B cell (primary cell): ENCODE measurements around the gene SH3RF1.

Experiments
- EZH2 ChIP-seq: IDR thresholded peaks from 2 replicates; pipeline ENCODE4 v1.6.1; 2012; ENCODE audit warnings: borderline replicate concordance, low read depth, mild to moderate bottlenecking, moderate library complexity, low read length; ENCODE audit not compliant: insufficient read depth, poor library complexity, severe bottlenecking
- TF ChIP-seq, protein P1 (sequence below): fragments of 200-600 bp; IDR thresholded peaks from one replicate; pipeline ENCODE4 v1.8.0; 2022; ENCODE audit warnings: antibody characterized with exemption, mild to moderate bottlenecking

- TF ChIP-seq, protein P1, sequence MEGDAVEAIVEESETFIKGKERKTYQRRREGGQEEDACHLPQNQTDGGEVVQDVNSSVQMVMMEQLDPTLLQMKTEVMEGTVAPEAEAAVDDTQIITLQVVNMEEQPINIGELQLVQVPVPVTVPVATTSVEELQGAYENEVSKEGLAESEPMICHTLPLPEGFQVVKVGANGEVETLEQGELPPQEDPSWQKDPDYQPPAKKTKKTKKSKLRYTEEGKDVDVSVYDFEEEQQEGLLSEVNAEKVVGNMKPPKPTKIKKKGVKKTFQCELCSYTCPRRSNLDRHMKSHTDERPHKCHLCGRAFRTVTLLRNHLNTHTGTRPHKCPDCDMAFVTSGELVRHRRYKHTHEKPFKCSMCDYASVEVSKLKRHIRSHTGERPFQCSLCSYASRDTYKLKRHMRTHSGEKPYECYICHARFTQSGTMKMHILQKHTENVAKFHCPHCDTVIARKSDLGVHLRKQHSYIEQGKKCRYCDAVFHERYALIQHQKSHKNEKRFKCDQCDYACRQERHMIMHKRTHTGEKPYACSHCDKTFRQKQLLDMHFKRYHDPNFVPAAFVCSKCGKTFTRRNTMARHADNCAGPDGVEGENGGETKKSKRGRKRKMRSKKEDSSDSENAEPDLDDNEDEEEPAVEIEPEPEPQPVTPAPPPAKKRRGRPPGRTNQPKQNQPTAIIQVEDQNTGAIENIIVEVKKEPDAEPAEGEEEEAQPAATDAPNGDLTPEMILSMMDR = no peak
- no peak for TF ChIP-seq EZH2
Observed at GRCh38 chr4:169050284-169050683, 220.5 kb downstream of the SH3RF1 start.
